ENCODE results near the gene SLC35G3. TPM values are rescaled to one million over a fixed set of nuclear protein-coding genes. Genes with fewer than 3 reads are reported as not detected.

Gene SLC35G3
- total RNA-seq, 1 experiment from 2014 or later = not detected

GRCh38 chr17:35217107-35217506 lies 22.9 kb upstream of the SLC35G3 start:
- H3K4me3 ChIP-seq (ENCODE audit: low read depth, low read length, poor library complexity, severe bottlenecking) = no peak overlapping the region
- BruUV-seq (replicated peaks) = no TSS peak
- TF ChIP-seq CTCF (conservative IDR thresholded peaks at IDR 0.05; ENCODE audit: low read depth, low read length) = no peak
- no peak for TF ChIP-seq EZH2 (IDR thresholded peaks at IDR 0.05; ENCODE audit: borderline replicate concordance, low read depth, low read length, poor library complexity, severe bottlenecking)
- no peak for DNase-seq (ENCODE audit: low spot score)
- intact Hi-C loops (cut with micrococcal nuclease; ENCODE audit: unreplicated experiment) = no loop called here
- H3K9me3 ChIP-seq (ENCODE audit: low read depth, low read length, poor library complexity, severe bottlenecking) = no peaks in the 10 kb centered on the region
- H3K27me3 ChIP-seq (replicated peaks; ENCODE audit: insufficient read depth, low read depth, low read length, poor library complexity) = no peaks in the 10 kb centered on the region
- H3K36me3 ChIP-seq (ENCODE audit: insufficient read depth, low read length, poor library complexity, severe bottlenecking) = no peaks in the 10 kb centered on the region
- H3K4me1 ChIP-seq (ENCODE audit: insufficient read depth, low read length, poor library complexity, severe bottlenecking) = no peaks in the 10 kb centered on the region
- ChIA-PET CTCF (no interaction called here), POLR2A (ENCODE audit: low non-redundant PET) (no interaction called here)
- no peak overlapping the region for H3K27ac ChIP-seq (ENCODE audit: low read depth, low read length, poor library complexity, severe bottlenecking)

- POLR2A ChIA-PET (ENCODE audit: low non-redundant PET) = no interaction called here
- Histone ChIP-seq H3K4me1 (ENCODE audit: insufficient read depth, low read length, poor library complexity, severe bottlenecking) (no peaks in the 10 kb centered on the region), H3K9me3 (ENCODE audit: low read depth, low read length, poor library complexity, severe bottlenecking) (no peaks in the 10 kb centered on the region), H3K27me3 (replicated peaks; ENCODE audit: insufficient read depth, low read depth, low read length, poor library complexity) (no peaks in the 10 kb centered on the region), H3K36me3 (ENCODE audit: insufficient read depth, low read length, poor library complexity, severe bottlenecking) (no peaks in the 10 kb centered on the region), H3K4me3 (ENCODE audit: low read depth, low read length, poor library complexity, severe bottlenecking) (no peak overlapping the region), H3K27ac (ENCODE audit: low read depth, low read length, poor library complexity, severe bottlenecking) (no peak overlapping the region)
- no TSS peak for BruUV-seq (replicated peaks)
- no peak for DNase-seq (ENCODE audit: low spot score)
- intact Hi-C loops (cut with micrococcal nuclease; ENCODE audit: unreplicated experiment) = no loop called here
- CTCF ChIA-PET = no interaction called here
- TF ChIP-seq CTCF (conservative IDR thresholded peaks at IDR 0.05; ENCODE audit: low read depth, low read length) (no peak), EZH2 (IDR thresholded peaks at IDR 0.05; ENCODE audit: borderline replicate concordance, low read depth, low read length, poor library complexity, severe bottlenecking) (no peak)
Observed at GRCh38 chr17:35214631-35215273, 20.6 kb upstream of the SLC35G3 start.

GRCh38 chr17:35214192-35214591 lies 20.0 kb upstream of the SLC35G3 start:
- intact Hi-C loops (cut with micrococcal nuclease; ENCODE audit: unreplicated experiment) = no loop called here
- POLR2A ChIA-PET (ENCODE audit: low non-redundant PET) = no interaction called here

More at GRCh38 chr17:35214192-35214591, 20.0 kb upstream of the SLC35G3 start:
- CTCF ChIA-PET = no interaction called here
- Histone ChIP-seq H3K4me1 (ENCODE audit: insufficient read depth, low read length, poor library complexity, severe bottlenecking) (no peaks in the 10 kb centered on the region), H3K9me3 (ENCODE audit: low read depth, low read length, poor library complexity, severe bottlenecking) (no peaks in the 10 kb centered on the region), H3K27ac (ENCODE audit: low read depth, low read length, poor library complexity, severe bottlenecking) (no peak overlapping the region), H3K36me3 (ENCODE audit: insufficient read depth, low read length, poor library complexity, severe bottlenecking) (no peaks in the 10 kb centered on the region), H3K27me3 (replicated peaks; ENCODE audit: insufficient read depth, low read depth, low read length, poor library complexity) (no peaks in the 10 kb centered on the region), H3K4me3 (ENCODE audit: low read depth, low read length, poor library complexity, severe bottlenecking) (no peak overlapping the region)
- DNase-seq (ENCODE audit: low spot score) = peak; percentile 22
- no peak for TF ChIP-seq EZH2 (IDR thresholded peaks at IDR 0.05; ENCODE audit: borderline replicate concordance, low read depth, low read length, poor library complexity, severe bottlenecking)
- TF ChIP-seq CTCF (conservative IDR thresholded peaks at IDR 0.05; ENCODE audit: low read depth, low read length) = no peak
- BruUV-seq (replicated peaks) = no TSS peak
